SK-N-SH (cell line): ENCODE measurements around the gene CCDC197. TPM values are rescaled to one million over a fixed set of nuclear protein-coding genes. Genes with fewer than 3 reads are reported as not detected.

Experiments used
- CTCF ChIA-PET: fragments of 300-600, 350-600 bp; formaldehyde crosslinking; extraction: SDS; loops from one replicate; lab custom pipeline; 2021; lab: Yijun Ruan, JAX
- POLR2A ChIA-PET: fragments of 350-600 bp; sonication (Branson Sonifier 250); formaldehyde crosslinking; extraction: SDS; loops from one replicate; lab custom pipeline; 2020; ENCODE audit warnings: antibody characterized with exemption, inconsistent platforms; lab: Yijun Ruan, JAX
- DNase-seq: peaks from one replicate; pipeline ENCODE4 v3.0.0; 2012
- H2AFZ ChIP-seq: fragments of 200-600 bp; sonication (generic); 2 replicates; pipeline ENCODE4 v1.8.1; 2016; ENCODE audit warnings: antibody characterized with exemption, mild to moderate bottlenecking, low read depth
- H3F3A ChIP-seq: fragments of 200-600 bp; sonication (generic); replicated peaks from 2 replicates; pipeline ENCODE3; 2016; ENCODE audit warnings: antibody characterized with exemption, mild to moderate bottlenecking; ENCODE audit not compliant: insufficient read depth
- H3K27ac ChIP-seq, 2 experiments: fragments of 200-500 bp in 1 of 2; fragments of 200-600 bp in 1 of 2; sonication (Bioruptor generic) in 1 of 2; sonication (generic), shearing (Covaris generic) in 1 of 2; 2 replicates each; pipeline versions ENCODE4 v1.5.1 to v1.6.1; 2014 to 2016; ENCODE audit warnings: low read depth in 2 of 2, inconsistent platforms in 1 of 2, low read length in 1 of 2, mild to moderate bottlenecking in 1 of 2, mixed read lengths in 1 of 2
- H3K27me3 ChIP-seq: fragments of 200-600 bp; sonication (generic), shearing (Covaris generic); 2 replicates; pipeline ENCODE4 v1.6.1; 2016; ENCODE audit warnings: mixed run types; ENCODE audit not compliant: insufficient read depth
- H3K36me3 ChIP-seq, 2 experiments: fragments of 200-500 bp in 1 of 2; fragments of 200-600 bp in 1 of 2; sonication (Bioruptor generic) in 1 of 2; sonication (generic) in 1 of 2; replicated peaks in 1 of 2; 2 replicates each; pipeline versions ENCODE3 to v1.5.1; 2014 to 2016; ENCODE audit warnings: low read length in 1 of 2, mild to moderate bottlenecking in 1 of 2; ENCODE audit not compliant: insufficient read depth in 2 of 2, control insufficient read depth in 1 of 2
- H3K4me1 ChIP-seq, 2 experiments: fragments of 200-500 bp in 1 of 2; fragments of 200-600 bp in 1 of 2; sonication (Bioruptor generic) in 1 of 2; sonication (generic), shearing (Covaris generic) in 1 of 2; 2 replicates each; pipeline versions ENCODE4 v1.5.1 to v1.6.1; 2014 to 2016; ENCODE audit warnings: low read depth in 1 of 2, low read length in 1 of 2, mixed run types in 1 of 2; ENCODE audit not compliant: insufficient read depth in 2 of 2, control insufficient read depth in 1 of 2
- H3K4me2 ChIP-seq: fragments of 200-600 bp; sonication (generic), shearing (Covaris generic); 2 replicates; pipeline ENCODE4 v1.6.1; 2017; ENCODE audit warnings: mixed run types
- H3K4me3 ChIP-seq, 2 experiments: fragments of 200-500 bp in 1 of 2; fragments of 200-600 bp in 1 of 2; sonication (Bioruptor generic) in 1 of 2; sonication (generic), shearing (Covaris generic) in 1 of 2; 2 replicates each; pipeline versions ENCODE4 v1.5.1 to v1.8.1; 2014 to 2016; ENCODE audit warnings: low read depth in 2 of 2, inconsistent platforms in 1 of 2, low read length in 1 of 2, mild to moderate bottlenecking in 1 of 2, mixed read lengths in 1 of 2, moderate library complexity in 1 of 2
- H3K79me2 ChIP-seq: fragments of 200-600 bp; sonication (generic); 2 replicates; pipeline ENCODE4 v1.8.1; 2017; ENCODE audit warnings: mild to moderate bottlenecking; ENCODE audit not compliant: insufficient read depth
- H3K9ac ChIP-seq: fragments of 200-600 bp; sonication (generic); 2 replicates; pipeline ENCODE4 v1.6.1; 2017; ENCODE audit warnings: mixed run types
- H3K9me2 ChIP-seq: fragments of 200-600 bp; sonication (generic); 2 replicates; pipeline ENCODE4 v1.6.1; 2017; ENCODE audit warnings: mixed run types
- H3K9me3 ChIP-seq: fragments of 200-600 bp; sonication (generic); 2 replicates; pipeline ENCODE4 v1.6.1; 2017; ENCODE audit warnings: mixed run types, mild to moderate bottlenecking, moderate library complexity
- H4K20me1 ChIP-seq: fragments of 200-600 bp; sonication (generic); 2 replicates; pipeline ENCODE4 v1.6.1; 2017; ENCODE audit warnings: mild to moderate bottlenecking, mixed run types; ENCODE audit not compliant: insufficient read depth
- CHD2 ChIP-seq: fragments of 150-350 bp; IDR thresholded peaks from 2 replicates; pipeline ENCODE4 v1.6.1; 2018; ENCODE audit warnings: low read length; ENCODE audit not compliant: partially characterized antibody
- ELF1 ChIP-seq: IDR thresholded peaks from 2 replicates; pipeline ENCODE4 v1.4.0; 2012
- EP300 ChIP-seq, 2 experiments: IDR thresholded peaks; 2 replicates each; pipeline versions ENCODE4 v1.4.0 to v1.6.1; 2012; ENCODE audit warnings: borderline replicate concordance in 1 of 2, low read depth in 1 of 2, low read length in 1 of 2
- EZH2phosphoT487 ChIP-seq: fragments of 200-600 bp; sonication (generic); IDR thresholded peaks from 2 replicates; pipeline ENCODE4 v1.6.1; 2017; ENCODE audit warnings: low read depth, mixed run types, mild to moderate bottlenecking, antibody characterized with exemption, moderate library complexity, borderline replicate concordance
- FOSL2 ChIP-seq: IDR thresholded peaks from 2 replicates; pipeline ENCODE4 v1.4.0; 2012; ENCODE audit warnings: low read depth, mild to moderate bottlenecking, moderate library complexity, borderline replicate concordance
- GATA2 ChIP-seq: sonication (generic); formaldehyde crosslinking; IDR thresholded peaks from 2 replicates; pipeline ENCODE4 v1.5.0; 2020; ENCODE audit warnings: mild to moderate bottlenecking, missing genetic modification reagents
- JUND ChIP-seq: IDR thresholded peaks from 2 replicates; pipeline ENCODE4 v1.4.0; 2012
- MEF2A ChIP-seq: IDR thresholded peaks from 2 replicates; pipeline ENCODE4 v1.4.0; 2012; ENCODE audit warnings: low read depth, borderline replicate concordance
- NRF1 ChIP-seq: IDR thresholded peaks from 2 replicates; pipeline ENCODE4 v1.6.1; 2012; ENCODE audit warnings: low read depth, mild to moderate bottlenecking, low read length
- POLR2AphosphoS5 ChIP-seq: IDR thresholded peaks from 2 replicates; pipeline ENCODE4 v1.6.1; 2012; ENCODE audit warnings: low read depth, low read length
- RAD21 ChIP-seq: IDR thresholded peaks from 2 replicates; pipeline ENCODE4 v1.6.1; 2012; ENCODE audit warnings: mild to moderate bottlenecking, low read length
- RFX5 ChIP-seq: IDR thresholded peaks from 2 replicates; pipeline ENCODE4 v1.6.1; 2012; ENCODE audit warnings: mild to moderate bottlenecking, improper control_type of control experiment, low read length
- RXRA ChIP-seq: IDR thresholded peaks from 2 replicates; pipeline ENCODE4 v1.4.0; 2012; ENCODE audit warnings: low read depth, mild to moderate bottlenecking, borderline replicate concordance
- SIN3A ChIP-seq: IDR thresholded peaks from 2 replicates; pipeline ENCODE4 v1.6.1; 2012; ENCODE audit warnings: low read depth, mild to moderate bottlenecking, low read length, moderate library complexity, borderline replicate concordance
- SMC3 ChIP-seq: IDR thresholded peaks from 2 replicates; pipeline ENCODE4 v1.6.1; 2012; ENCODE audit warnings: low read depth, low read length, improper control_type of control experiment
- TAF1 ChIP-seq: IDR thresholded peaks from 2 replicates; pipeline ENCODE4 v1.6.1; 2012; ENCODE audit warnings: low read depth, mild to moderate bottlenecking, low read length, moderate library complexity, borderline replicate concordance
- TCF12 ChIP-seq: IDR thresholded peaks from 2 replicates; pipeline ENCODE4 v1.4.0; 2012
- TEAD4 ChIP-seq: IDR thresholded peaks from 2 replicates; pipeline ENCODE4 v1.4.0; 2012; ENCODE audit warnings: mild to moderate bottlenecking, borderline replicate concordance; ENCODE audit not compliant: insufficient read depth
- YY1 ChIP-seq: IDR thresholded peaks from 2 replicates; pipeline ENCODE4 v1.4.0; 2012; ENCODE audit warnings: low read depth, mild to moderate bottlenecking
- WGBS: methylation state at CpG from one replicate; pipeline ENCODE4 v1.1.6; 2017; ENCODE audit warnings: low lambda C conversion rate; 5-methylcytosine and 5-hydroxymethylcytosine counted together
- polyA plus RNA-seq, 3 experiments: library from polyadenylated mRNA; depleted of rRNA; stranded (reverse); fragments of >200 nt; gene quantifications; 2 replicates each; pipeline ENCODE4 v1.2.3, GENCODE V29; 2012
- TF ChIP-seq, protein P1 (sequence below): IDR thresholded peaks from 2 replicates; pipeline ENCODE4 v1.4.0; 2012; ENCODE audit warnings: low read depth
- TF ChIP-seq, protein P2 (sequence below): IDR thresholded peaks from 2 replicates; pipeline ENCODE4 v1.4.0; 2012; ENCODE audit warnings: low read depth, borderline replicate concordance
- TF ChIP-seq, protein P3 (sequence below): IDR thresholded peaks from 2 replicates; pipeline ENCODE4 v1.4.0; 2012; ENCODE audit warnings: low read depth, borderline replicate concordance
- TF ChIP-seq, protein P4 (sequence below): IDR thresholded peaks from 2 replicates; pipeline ENCODE4; 2012

Gene CCDC197
- polyA plus RNA-seq, 1 of the 3 experiments (the other 2 are of a cell fraction): not detected

DNA sequence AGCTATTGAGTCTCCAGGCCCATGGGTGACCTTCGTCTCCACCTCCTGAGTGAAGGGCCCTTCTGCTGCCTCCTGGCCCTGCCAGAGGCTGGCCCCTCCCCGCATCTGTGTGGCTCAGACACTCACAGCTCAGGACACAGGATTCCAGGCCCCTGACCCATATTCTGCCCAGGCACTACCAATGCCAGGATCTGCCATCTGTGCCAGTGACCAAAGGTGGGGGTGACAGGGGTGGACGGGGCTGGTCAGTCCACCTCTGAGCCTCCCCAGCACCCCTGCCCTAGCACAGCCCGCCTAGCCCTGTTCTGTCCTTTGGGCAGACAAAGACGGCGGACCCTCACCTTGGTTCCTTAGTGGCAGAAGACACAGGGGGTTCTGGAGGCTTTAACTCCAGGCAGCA lies 23.5 kb upstream of the CCDC197 start:
- no peaks in the 10 kb centered on the region for H3K9me2 ChIP-seq
- no peak for DNase-seq
- H3K36me3 ChIP-seq: no peaks in the 10 kb centered on the region
- H3K4me1 ChIP-seq: peaks cover 0 to 3% of the 10 kb centered on the region in 2 experiments; a peak in 1 of 4 replicates
- no peak overlapping the region for H3K27ac ChIP-seq
- no peaks in the 10 kb centered on the region for H3K27me3 ChIP-seq
- H2AFZ ChIP-seq: no peak overlapping the region
- ChIA-PET CTCF (interaction anchor here (1.3 to 6.0 kb wide), 4 partner anchors 25 to 163 kb away, joined by 3 to 69 read pairs (median 4); no protein-coding TSS in a partner anchor), POLR2A (no interaction called here)
- no peaks in the 10 kb centered on the region for H3F3A ChIP-seq
- no peak overlapping the region for H3K4me3 ChIP-seq
- no peaks in the 10 kb centered on the region for H3K79me2 ChIP-seq
- H3K4me2 ChIP-seq: no peak overlapping the region
- WGBS: 76% methylated on average over 5 of the region's 6 CpGs
- H4K20me1 ChIP-seq: no peaks in the 10 kb centered on the region
- no peak overlapping the region for H3K9ac ChIP-seq
- TF ChIP-seq SMC3 (no peak), RXRA (no peak), FOSL2 (no peak), EP300 (IDR thresholded peaks at IDR 0.05; ENCODE audit: borderline replicate concordance in 1 of 2, low read depth in 1 of 2, low read length in 1 of 2) (no peak), TCF12 (no peak), GATA2 (no peak), NRF1 (no peak), RAD21 (no peak), MEF2A (no peak), JUND (no peak), ELF1 (no peak), YY1 (no peak), SIN3A (no peak), TEAD4 (no peak)
- TF ChIP-seq, protein P1, sequence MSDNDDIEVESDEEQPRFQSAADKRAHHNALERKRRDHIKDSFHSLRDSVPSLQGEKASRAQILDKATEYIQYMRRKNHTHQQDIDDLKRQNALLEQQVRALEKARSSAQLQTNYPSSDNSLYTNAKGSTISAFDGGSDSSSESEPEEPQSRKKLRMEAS: no peak
- TF ChIP-seq, protein P2, sequence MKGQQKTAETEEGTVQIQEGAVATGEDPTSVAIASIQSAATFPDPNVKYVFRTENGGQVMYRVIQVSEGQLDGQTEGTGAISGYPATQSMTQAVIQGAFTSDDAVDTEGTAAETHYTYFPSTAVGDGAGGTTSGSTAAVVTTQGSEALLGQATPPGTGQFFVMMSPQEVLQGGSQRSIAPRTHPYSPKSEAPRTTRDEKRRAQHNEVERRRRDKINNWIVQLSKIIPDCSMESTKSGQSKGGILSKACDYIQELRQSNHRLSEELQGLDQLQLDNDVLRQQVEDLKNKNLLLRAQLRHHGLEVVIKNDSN: no peak
- TF ChIP-seq, protein P3, sequence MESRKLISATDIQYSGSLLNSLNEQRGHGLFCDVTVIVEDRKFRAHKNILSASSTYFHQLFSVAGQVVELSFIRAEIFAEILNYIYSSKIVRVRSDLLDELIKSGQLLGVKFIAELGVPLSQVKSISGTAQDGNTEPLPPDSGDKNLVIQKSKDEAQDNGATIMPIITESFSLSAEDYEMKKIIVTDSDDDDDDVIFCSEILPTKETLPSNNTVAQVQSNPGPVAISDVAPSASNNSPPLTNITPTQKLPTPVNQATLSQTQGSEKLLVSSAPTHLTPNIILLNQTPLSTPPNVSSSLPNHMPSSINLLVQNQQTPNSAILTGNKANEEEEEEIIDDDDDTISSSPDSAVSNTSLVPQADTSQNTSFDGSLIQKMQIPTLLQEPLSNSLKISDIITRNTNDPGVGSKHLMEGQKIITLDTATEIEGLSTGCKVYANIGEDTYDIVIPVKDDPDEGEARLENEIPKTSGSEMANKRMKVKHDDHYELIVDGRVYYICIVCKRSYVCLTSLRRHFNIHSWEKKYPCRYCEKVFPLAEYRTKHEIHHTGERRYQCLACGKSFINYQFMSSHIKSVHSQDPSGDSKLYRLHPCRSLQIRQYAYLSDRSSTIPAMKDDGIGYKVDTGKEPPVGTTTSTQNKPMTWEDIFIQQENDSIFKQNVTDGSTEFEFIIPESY: no peak
- H3K9me3 ChIP-seq: no peaks in the 10 kb centered on the region

DNA sequence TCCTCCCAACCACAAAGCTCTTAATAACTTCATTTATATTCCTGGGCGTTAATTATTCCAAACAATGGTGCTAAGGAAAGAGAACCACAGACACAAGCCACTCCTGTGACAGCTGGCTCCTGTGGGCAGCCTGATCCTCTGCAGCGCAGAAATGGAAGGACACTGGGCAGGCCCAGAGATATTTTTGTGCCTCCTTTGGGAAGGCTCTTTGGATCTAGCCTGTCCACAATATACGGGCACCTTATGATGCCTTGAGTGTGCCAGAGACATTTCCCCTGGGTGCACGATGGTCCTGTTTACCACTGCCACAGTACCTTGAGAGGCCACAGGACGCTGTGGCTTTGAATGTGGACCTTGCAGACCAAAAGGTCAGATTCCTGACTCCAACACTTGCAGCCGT lies 22.8 kb upstream of the CCDC197 start:
- Histone ChIP-seq H4K20me1 (no peaks in the 10 kb centered on the region), H3K4me3 (no peak overlapping the region), H3K9me3 (no peaks in the 10 kb centered on the region), H3K4me1 (peaks cover 0 to 3% of the 10 kb centered on the region in 2 experiments; a peak in 1 of 4 replicates), H3K79me2 (no peaks in the 10 kb centered on the region), H3K9me2 (no peaks in the 10 kb centered on the region), H3K36me3 (no peaks in the 10 kb centered on the region), H3K27ac (no peak overlapping the region), H3F3A (no peaks in the 10 kb centered on the region), H3K27me3 (no peaks in the 10 kb centered on the region), H3K4me2 (no peak overlapping the region), H3K9ac (no peak overlapping the region), H2AFZ (no peak overlapping the region)
- CTCF ChIA-PET: interaction anchor here (1.3 to 6.0 kb wide), 4 partner anchors 26 to 162 kb away, joined by 3 to 69 read pairs (median 4); no protein-coding TSS in a partner anchor
- WGBS: 92% methylated on average over 6 of the region's 6 CpGs
- DNase-seq: no peak
- POLR2A ChIA-PET: no interaction called here
- TF ChIP-seq RAD21 (no peak), TAF1 (no peak), JUND (no peak), NRF1 (no peak), CHD2 (no peak), POLR2AphosphoS5 (no peak), RXRA (no peak), FOSL2 (no peak), SMC3 (no peak), EZH2phosphoT487 (no peak), RFX5 (no peak), SIN3A (no peak), EP300 (IDR thresholded peaks at IDR 0.05; ENCODE audit: borderline replicate concordance in 1 of 2, low read depth in 1 of 2, low read length in 1 of 2) (no peak)
- TF ChIP-seq, protein P4, sequence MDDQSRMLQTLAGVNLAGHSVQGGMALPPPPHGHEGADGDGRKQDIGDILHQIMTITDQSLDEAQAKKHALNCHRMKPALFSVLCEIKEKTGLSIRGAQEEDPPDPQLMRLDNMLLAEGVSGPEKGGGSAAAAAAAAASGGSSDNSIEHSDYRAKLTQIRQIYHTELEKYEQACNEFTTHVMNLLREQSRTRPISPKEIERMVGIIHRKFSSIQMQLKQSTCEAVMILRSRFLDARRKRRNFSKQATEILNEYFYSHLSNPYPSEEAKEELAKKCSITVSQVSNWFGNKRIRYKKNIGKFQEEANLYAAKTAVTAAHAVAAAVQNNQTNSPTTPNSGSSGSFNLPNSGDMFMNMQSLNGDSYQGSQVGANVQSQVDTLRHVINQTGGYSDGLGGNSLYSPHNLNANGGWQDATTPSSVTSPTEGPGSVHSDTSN: no peak
